ENCODE results near the gene ANKRD12.

- TF ChIP-seq, protein P1, sequence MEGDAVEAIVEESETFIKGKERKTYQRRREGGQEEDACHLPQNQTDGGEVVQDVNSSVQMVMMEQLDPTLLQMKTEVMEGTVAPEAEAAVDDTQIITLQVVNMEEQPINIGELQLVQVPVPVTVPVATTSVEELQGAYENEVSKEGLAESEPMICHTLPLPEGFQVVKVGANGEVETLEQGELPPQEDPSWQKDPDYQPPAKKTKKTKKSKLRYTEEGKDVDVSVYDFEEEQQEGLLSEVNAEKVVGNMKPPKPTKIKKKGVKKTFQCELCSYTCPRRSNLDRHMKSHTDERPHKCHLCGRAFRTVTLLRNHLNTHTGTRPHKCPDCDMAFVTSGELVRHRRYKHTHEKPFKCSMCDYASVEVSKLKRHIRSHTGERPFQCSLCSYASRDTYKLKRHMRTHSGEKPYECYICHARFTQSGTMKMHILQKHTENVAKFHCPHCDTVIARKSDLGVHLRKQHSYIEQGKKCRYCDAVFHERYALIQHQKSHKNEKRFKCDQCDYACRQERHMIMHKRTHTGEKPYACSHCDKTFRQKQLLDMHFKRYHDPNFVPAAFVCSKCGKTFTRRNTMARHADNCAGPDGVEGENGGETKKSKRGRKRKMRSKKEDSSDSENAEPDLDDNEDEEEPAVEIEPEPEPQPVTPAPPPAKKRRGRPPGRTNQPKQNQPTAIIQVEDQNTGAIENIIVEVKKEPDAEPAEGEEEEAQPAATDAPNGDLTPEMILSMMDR (IDR thresholded peaks at IDR 0.05; ENCODE audit: insufficient read depth, low read length, poor library complexity, severe bottlenecking): no peak
- no peak for TF ChIP-seq EZH2phosphoT487 (conservative IDR thresholded peaks at IDR 0.05; ENCODE audit: low read length)
Observed at GRCh38 chr18:9237981-9238380, 101.4 kb downstream of the ANKRD12 start.
